ENCODE data around the gene MASP1.

Gene MASP1

GRCh38 chr3:187186375-187186774 is 105.2 kb downstream of the MASP1 start:
- peaks cover 4 to 10% of the 10 kb centered on the region in 2 experiments for H3K4me1 ChIP-seq (ENCODE audit: control insufficient read depth in 1 of 2, insufficient read depth in 2 of 2, low read length in 2 of 2)
- peak overlapping the region; percentile 65 for H3K27ac ChIP-seq (ENCODE audit: low read depth, low read length)
- H3K9ac ChIP-seq (ENCODE audit: low read length): no peak overlapping the region
- H4K91ac ChIP-seq (ENCODE audit: low read depth, low read length): no peak overlapping the region
- H2BK12ac ChIP-seq (ENCODE audit: low read length): no peak overlapping the region
- H2AK5ac ChIP-seq (ENCODE audit: low read length): no peak overlapping the region
- no peak overlapping the region for H3K23ac ChIP-seq (ENCODE audit: low read length)
- H3K18ac ChIP-seq (ENCODE audit: low read length): no peak overlapping the region
- H3K79me2 ChIP-seq (ENCODE audit: control insufficient read depth, insufficient read depth, low read length, poor library complexity): peaks cover 2% of the 10 kb centered on the region
- H4K8ac ChIP-seq (ENCODE audit: low read depth, low read length): no peak overlapping the region
- peak overlapping the region; percentile 16 for H3K4me2 ChIP-seq (ENCODE audit: low read length)
- H3K79me1 ChIP-seq (ENCODE audit: low read length): peaks cover 7% of the 10 kb centered on the region
- no peak overlapping the region for H2AFZ ChIP-seq (ENCODE audit: insufficient read depth, low read length, poor library complexity)
- H3K9me3 ChIP-seq (ENCODE audit: insufficient read depth, low read depth, low read length): no peaks in the 10 kb centered on the region
- no peaks in the 10 kb centered on the region for H3K27me3 ChIP-seq (ENCODE audit: insufficient read depth, low read length)
- H4K12ac ChIP-seq (ENCODE audit: low read depth, low read length): no peak overlapping the region
- no peak overlapping the region for H3K14ac ChIP-seq (ENCODE audit: low read length)
- no CpG with 5 or more reads among the region's 2 CpGs for WGBS (ENCODE audit: extremely low coverage, insufficient coverage, insufficient read length)
- H2BK5ac ChIP-seq (ENCODE audit: low read depth, low read length, poor library complexity): no peak overlapping the region
- DNase-seq: no peak
- no peaks in the 10 kb centered on the region for H3K36me3 ChIP-seq (ENCODE audit: control insufficient read depth in 1 of 2, insufficient read depth in 2 of 2, low read length in 2 of 2)
- no peak overlapping the region for H3K4ac ChIP-seq (ENCODE audit: low read depth, low read length)
- no peak overlapping the region for H3K4me3 ChIP-seq (ENCODE audit: low read depth, low read length)
- no peak overlapping the region for H2BK120ac ChIP-seq (ENCODE audit: insufficient read depth, low read length, poor library complexity)

- WGBS (ENCODE audit: extremely low coverage, insufficient coverage, insufficient read length): no CpG with 5 or more reads among the region's 4 CpGs
- no peak overlapping the region for H4K12ac ChIP-seq (ENCODE audit: low read depth, low read length)
- H3K9me3 ChIP-seq (ENCODE audit: insufficient read depth, low read depth, low read length): no peaks in the 10 kb centered on the region
- H2BK12ac ChIP-seq (ENCODE audit: low read length): no peak overlapping the region
- H2BK5ac ChIP-seq (ENCODE audit: low read depth, low read length, poor library complexity): no peak overlapping the region
- H3K79me1 ChIP-seq (ENCODE audit: low read length): peaks cover 7% of the 10 kb centered on the region
- H2BK120ac ChIP-seq (ENCODE audit: insufficient read depth, low read length, poor library complexity): no peak overlapping the region
- H3K36me3 ChIP-seq (ENCODE audit: control insufficient read depth in 1 of 2, insufficient read depth in 2 of 2, low read length in 2 of 2): no peaks in the 10 kb centered on the region
- no peak overlapping the region for H3K9ac ChIP-seq (ENCODE audit: low read length)
- H4K91ac ChIP-seq (ENCODE audit: low read depth, low read length): peak overlapping the region; percentile 29
- no peak overlapping the region for H3K27ac ChIP-seq (ENCODE audit: low read depth, low read length)
- H3K4ac ChIP-seq (ENCODE audit: low read depth, low read length): no peak overlapping the region
- no peak for DNase-seq
- peaks cover 2% of the 10 kb centered on the region for H3K79me2 ChIP-seq (ENCODE audit: control insufficient read depth, insufficient read depth, low read length, poor library complexity)
- no peak overlapping the region for H3K4me3 ChIP-seq (ENCODE audit: low read depth, low read length)
- no peak overlapping the region for H2AK5ac ChIP-seq (ENCODE audit: low read length)
- H3K23ac ChIP-seq (ENCODE audit: low read length): no peak overlapping the region
- H4K8ac ChIP-seq (ENCODE audit: low read depth, low read length): no peak overlapping the region
- H3K27me3 ChIP-seq (ENCODE audit: insufficient read depth, low read length): no peaks in the 10 kb centered on the region
- H2AFZ ChIP-seq (ENCODE audit: insufficient read depth, low read length, poor library complexity): no peak overlapping the region
- no peak overlapping the region for H3K4me2 ChIP-seq (ENCODE audit: low read length)
- H3K4me1 ChIP-seq (ENCODE audit: control insufficient read depth in 1 of 2, insufficient read depth in 2 of 2, low read length in 2 of 2): peaks cover 4 to 10% of the 10 kb centered on the region in 2 experiments
- no peak overlapping the region for H3K18ac ChIP-seq (ENCODE audit: low read length)
- H3K14ac ChIP-seq (ENCODE audit: low read length): no peak overlapping the region
Measured at GRCh38 chr3:187185759-187186158, 105.8 kb downstream of the MASP1 start.
